Measurements from ENCODE around the gene TYW1B.
"Not testable (repeated sequence)": the region's sequence is repeated elsewhere in the genome, so short reads cannot be mapped to it uniquely, and the experiment has no call there.

TYW1B gene

DNA sequence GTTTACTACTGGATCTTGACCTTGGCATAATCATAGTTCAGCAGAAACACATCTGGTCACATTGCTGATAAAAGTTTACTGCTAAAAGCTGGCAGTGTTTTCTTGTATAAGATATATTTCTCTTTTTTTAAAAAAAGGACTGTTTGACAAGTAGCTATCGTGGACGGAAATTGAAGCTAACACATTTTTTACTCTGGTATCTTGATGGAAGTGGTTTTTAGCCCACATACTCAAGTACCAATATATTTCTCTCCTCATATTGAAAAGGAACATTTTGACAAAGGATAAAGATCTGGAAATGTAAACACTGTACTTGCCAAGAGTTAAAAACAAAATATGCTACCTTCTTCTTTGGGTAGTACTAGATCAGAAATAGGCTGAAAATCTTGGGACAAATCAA lies 137.8 kb downstream of the TYW1B start:
- not testable (repeated sequence) for DNase-seq

DNA sequence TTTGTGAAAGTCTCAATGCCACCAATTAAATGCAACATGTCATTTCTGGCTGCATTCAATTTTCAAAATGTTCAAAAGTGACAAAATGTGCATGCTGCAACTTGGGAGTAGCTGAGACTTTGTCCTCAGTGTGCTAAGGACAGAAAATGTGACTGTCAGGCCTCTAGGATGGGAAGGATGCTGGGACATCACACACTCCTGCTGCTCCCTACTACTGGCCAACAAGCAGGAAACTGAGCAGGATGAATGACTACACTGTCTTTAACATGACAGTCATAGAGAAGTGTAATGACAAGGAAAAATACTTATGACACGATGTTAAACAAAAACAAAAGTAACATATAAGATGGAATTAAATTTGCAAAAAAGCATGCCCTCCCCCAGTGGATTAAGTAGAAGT lies 138.7 kb downstream of the TYW1B start:
- DNase-seq = not testable (repeated sequence)

DNA sequence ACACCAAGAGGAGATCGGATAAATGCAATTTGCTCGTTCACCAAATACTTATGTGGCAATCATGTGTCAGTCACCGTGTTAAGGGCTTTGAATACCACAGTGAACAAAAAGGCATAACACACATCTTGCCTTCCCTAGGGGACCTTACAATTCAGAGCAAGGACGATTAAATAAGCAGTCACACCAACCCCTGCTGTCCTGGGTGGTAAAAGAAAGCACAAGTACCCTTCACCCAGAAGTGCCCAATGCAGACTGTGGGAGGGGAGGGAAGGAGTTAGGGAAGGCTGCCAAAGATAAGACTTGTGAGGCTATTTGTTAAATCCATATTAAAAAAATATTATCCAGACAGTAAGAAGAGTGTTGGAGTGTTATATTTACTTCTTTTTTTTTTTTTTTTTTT lies 146.8 kb downstream of the TYW1B start:
- DNase-seq = not testable (repeated sequence)

DNA sequence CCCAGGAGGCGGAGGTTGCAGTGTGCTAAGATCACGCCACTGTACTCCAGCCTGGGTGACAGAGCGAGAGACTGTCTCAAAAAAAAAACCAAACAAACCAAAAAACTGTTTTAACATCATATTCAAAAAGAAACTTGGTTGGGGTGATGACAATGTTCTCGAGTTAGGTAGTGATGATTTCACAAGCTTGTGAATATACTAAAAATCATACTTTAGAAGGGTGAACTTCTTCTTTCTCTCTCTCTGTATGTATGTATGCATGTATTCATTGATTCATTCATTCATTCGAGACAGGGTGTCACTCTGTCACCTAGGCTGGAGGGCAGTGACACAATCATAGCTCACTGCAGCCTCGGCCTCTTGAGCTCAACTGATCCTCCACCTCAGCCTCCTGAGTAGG lies 151.1 kb downstream of the TYW1B start:
- DNase-seq = peak; percentile 52

DNA sequence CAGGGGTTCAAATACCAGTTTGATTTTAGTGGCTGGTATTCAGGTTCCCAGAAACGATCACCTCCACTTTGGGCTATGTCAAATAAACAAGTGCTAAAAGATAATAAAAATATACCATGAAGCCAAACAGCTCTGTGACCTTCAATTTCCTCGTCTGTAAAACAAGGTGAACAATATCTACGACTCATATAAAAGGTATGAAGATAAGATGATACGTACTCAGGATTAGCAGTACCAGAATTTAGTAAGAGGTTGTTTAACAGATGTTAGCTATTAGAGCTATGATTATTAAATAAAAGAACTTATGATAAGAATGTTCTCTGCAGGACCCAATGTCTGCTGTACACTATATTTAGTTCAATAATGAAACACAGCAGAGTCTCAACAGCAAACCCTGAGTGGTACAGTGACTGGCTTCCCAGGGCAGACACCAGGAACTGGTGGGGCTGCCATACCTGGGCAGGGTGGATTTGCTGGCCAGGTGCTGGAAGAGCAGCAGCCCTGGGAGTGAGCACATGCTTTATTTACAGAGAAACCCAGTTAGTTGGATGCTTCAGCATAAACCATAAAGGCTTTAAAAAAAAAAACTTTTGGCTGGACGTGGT lies 151.8 kb downstream of the TYW1B start:
- DNase-seq = not testable (repeated sequence)

DNA sequence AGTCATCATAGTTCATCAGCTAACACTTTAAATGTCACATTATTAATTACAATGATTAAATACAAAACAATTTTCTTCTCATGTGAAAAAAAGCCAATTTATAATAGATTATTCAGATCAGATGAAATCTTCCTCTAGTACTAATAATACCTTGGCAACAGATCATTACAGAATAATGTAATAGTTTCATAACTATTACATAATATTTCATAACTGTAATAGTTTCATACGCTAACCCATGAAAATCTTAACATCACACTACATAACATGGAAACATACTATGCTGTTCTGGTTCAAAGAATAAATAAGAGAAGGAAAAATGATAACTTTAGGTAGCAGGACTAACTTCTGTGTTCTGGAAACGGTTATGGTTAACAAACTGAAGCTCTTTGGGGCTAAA lies 152.3 kb downstream of the TYW1B start:
- DNase-seq = not testable (repeated sequence)

DNA sequence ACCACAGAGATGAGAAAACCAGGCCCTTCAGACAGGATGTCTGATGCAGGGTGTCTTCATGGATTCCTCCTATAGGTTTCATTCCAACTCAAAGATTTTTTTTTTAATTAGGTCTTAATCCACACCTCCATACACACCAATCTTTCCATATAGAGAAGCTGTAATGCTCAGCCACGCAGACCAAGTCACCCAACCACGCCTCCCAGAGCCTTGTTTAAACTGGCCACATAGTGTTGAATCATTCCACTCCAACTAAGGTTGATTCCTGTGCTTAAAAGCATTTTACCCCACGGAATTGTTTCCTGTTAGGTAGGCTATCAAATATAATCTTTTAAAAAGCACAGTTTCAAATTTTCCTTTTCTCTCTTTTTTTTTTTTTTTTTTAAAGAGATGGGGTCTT lies 153.6 kb downstream of the TYW1B start:
- DNase-seq = no peak

DNA sequence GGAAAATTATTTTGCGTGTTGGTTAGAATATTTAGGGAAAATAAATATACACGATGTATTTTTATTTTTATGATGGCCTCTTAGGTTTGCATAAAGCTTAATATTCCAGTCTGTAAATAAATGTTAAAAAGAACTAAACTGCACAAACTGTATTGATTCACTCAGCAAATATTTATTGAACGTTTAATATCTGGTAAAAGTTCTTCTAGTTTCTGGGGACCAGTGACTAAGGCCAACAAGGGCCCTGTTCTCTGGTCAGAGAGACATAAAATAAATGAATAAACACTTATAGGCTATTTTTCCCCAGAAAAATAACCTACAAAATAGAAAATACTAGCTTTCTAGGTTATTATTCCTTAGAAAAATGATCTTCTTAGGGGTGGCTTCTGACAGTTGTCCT lies 157.2 kb downstream of the TYW1B start:
- DNase-seq = not testable (repeated sequence)

DNA sequence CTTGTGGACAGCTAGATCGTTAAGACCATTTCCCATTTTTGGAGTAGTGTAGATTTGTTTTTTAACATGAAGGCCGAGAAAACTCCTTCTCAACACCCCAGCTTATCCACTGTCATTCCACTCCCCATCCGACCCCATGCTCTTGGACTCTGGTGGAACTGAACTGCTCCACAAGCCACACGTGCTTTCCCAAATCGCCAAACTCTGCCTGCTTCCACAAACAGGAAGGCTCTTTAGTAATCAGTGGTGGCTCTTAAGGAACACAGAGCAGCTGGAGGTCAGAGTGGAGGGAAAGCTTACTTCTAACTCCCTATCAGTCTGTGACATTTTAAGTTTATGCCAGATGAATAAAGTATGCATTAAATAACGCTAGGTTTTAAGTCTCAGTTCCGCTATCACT lies 159.6 kb downstream of the TYW1B start:
- not testable (repeated sequence) for DNase-seq

DNA sequence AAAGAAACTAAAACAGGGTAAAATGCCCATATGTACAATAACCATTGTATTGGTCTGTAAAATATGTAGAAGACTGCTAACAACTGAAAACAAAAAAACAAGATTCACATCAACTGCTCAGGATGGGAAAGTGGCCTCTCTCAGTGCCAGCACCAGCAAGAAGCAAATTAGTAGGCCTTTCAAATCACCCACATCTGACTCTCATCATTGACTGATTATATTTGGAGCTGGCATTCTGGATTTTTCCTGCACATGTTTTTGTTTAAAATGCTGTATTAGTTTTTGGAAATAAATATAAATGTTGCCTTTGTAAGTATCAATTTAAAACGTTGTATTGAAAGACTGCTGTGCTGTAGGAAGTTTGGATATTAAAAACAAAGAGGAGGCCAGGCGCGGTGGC lies 161.0 kb downstream of the TYW1B start:
- DNase-seq = not testable (repeated sequence)

DNA sequence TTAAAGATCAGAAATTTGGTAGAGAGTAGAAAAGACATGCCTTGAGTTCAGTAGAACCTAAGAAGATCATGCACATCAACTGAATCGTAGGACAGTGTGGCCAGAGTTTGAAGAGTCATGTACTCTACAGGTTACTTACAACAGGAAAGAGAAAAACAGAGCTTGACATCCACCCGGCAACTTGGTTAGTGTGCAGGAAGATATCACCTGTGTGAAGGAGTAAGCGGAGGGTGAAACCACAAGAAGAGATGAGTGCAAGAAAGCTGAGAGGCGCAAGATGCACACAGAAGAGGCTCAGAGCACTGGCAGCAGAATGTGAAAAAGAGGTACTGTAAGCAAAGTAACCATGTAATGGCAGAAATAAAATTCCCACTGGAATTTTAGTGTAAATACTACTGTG lies 179.4 kb downstream of the TYW1B start:
- not testable (repeated sequence) for DNase-seq

DNA sequence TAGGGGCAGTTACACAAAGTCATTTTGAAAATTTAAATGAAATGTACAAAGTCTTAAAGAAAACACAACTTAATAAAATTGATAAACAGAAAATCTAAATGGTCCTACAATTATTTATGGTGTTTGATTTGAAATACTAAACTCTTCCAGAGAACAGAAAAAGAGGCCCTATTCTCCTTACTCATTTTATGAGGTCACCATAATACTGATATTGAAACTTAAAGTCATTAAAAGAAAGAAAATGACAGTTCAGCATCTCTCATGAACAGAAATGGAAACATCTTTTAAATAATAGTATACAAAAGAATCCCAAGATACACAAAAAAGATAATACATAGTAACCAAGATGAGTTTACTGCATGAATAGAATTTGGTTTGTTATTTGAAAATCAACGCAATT lies 184.3 kb downstream of the TYW1B start:
- DNase-seq = peak; percentile 5

DNA sequence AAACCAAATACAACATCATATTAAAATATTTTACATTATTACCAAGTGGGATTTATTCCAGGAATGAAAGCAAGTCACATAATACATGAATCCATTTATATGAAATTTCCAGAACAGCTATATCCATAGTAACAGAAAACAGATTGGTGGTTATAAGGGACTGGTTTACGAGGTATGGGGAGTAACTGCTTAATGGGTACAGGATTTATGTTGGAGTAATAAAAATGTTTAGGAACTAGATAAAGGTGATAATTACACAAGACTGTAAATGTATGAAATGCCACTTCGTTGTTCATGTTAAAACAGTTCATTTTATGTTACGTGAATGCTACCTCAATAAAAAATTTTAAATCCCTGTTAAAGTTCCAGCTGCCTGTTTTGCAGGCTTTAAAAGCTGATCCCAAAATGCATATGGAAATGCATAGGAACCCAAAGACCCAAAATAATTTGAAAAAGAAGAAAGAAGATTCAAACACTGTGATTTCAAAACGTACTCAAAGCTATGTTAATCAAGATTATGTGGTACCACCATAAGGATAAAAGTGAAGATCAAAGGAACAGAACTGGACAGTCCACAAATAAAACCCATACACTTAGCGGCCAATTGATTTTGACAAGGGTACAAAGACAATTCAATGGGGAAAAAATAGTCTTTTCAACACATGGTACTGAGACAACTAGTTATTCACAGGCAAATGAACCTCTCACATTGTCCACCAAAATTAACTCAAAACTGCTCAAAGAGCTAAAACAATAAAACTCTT lies 186.3 kb downstream of the TYW1B start:
- DNase-seq = not testable (repeated sequence)

DNA sequence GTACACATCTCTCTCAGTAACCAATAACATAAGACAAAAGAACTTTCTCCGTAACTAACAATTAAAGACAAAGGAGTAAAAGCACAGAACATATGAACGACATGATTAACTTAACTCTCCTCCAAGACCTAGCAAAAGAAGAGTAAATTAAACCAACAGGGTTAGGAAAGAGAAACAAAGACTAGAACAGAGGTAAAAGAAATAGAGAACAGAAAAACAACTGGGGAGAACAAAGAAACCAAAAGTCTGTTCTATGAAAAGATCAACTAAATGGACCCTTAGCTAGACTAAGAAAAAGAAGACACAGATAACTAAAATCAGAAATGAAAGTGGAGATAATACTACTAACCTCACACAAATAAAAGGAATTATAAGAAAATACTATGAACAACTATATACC lies 187.3 kb downstream of the TYW1B start:
- DNase-seq = not testable (repeated sequence)

DNA sequence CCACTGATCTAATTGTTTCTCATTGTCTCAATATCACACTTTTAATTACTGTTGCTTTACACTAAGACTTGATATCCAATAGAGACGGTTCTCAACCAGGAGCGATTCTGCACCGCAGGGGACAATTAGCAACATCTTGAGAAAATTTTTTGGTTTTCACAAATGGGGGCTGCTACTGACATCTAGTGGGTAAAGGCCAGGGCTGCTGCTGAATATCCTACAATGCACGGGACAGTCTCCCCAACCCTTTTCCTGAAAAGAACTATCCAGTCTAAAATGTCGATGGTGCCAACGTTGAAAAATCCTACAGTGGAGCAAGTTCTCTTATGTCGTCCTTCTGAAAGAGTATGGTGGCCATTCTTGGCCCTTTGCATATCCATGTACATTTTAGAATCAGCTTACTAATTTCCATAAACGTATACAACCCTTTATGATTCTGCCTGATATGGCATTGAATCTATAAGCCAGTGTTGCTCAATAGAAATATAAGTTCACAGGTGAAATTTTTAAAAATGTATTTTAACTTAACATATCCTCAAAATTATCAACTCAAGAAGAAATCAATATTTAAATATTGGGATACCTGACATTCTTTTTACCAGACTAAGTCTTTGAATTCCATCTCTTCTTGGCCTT lies 192.6 kb downstream of the TYW1B start:
- DNase-seq = not testable (repeated sequence)

DNA sequence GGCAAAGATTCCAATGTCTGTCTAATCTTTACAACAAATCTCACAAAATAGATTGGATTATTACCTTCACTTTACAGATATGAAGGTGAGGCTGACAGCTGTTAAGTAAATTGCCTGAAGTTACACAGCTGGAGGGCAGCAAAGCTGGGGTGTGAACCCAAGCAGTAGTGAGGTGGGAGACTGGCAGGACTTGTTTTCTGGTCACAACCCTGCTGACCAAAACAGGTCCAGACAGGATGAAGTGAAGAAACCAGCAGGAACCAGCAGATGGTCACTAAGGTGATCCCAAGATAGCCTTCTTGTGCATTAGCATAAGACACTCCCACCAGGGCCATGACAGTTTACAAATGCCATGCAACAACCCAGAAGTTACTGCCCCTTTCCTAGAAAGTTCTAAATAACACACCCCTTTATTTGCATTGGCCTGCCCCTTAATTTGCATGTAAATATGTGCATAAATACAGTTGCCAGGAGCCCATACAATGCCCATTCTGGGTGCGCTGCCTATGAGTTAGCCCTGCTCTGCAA lies 195.2 kb downstream of the TYW1B start:
- not testable (repeated sequence) for DNase-seq

DNA sequence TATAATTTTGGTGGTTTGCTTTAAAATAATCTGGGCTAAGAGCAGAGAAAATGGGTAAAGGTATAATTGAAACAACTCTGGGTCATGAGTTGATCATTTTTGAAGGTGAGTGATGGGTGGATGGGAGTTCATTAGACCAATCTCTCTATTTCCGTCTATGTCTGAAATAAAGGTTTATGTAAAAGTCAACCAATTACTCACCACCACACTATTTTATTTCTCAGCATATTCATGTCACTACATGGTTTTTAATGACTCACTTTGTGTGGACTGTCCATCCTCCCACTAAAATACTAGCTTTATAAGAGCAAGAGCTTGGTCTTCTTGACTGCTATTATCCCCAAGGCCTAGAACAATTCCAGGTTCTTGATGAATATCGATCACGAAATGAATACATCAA lies 199.6 kb downstream of the TYW1B start:
- DNase-seq = not testable (repeated sequence)

DNA sequence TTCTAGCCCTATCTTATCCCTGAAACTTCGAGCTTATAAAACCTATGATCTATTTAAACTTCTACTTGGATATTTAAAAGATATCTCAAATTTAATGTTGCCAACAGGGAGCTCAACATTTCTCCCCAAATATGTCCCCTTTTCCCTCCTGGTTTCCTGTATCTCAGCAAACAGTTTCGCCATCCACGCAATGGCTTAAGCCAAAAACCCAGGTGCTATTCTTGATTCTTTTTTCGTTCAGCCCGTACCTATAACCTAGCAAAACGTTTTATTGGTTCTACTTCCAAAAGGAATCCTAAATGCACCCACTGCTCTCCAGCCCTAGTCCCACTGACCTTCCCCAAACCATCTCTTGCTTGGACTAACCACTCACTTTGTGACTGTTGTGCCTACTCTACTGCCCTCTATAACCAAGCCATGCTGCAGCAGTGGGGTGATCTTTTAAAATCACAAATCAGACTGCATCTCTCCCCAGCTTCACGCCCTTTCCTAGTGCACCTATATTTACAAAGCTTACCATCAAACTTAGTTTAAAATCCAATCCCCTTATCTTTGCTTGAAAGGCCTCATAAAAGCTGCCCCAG lies 201.5 kb downstream of the TYW1B start:
- DNase-seq = not testable (repeated sequence)

DNA sequence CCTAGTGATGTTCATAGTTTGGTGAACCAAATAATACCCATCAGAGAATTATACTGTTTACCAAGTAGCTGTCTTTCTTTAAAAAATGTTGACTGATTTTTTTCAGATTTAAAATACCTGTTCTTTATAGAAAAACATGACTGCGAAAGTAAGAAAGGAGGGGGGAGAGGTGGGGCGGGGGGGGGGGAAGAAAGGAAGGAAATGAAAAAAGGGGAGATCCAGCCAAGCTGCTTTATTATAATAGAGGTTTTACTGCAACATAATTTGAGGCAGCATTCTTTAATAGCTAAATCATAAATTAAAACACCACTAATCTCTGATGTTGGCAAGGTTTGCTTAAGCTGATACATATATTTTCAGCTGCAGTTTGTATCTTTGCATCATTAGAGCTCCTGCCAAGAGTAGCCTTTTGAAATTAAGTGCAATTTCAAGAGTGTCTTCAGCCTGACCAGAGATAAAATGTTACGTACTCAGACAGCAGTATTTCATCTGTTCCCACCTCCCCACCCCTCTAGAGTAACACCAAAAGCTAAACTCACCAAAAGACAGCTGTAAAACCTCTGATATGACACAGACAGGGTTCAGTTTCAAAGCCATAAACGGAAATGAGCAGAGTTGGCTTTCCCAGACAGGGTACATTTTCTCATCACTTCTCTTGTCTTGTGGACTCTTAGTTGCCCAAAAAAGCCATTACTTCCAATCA lies 202.1 kb downstream of the TYW1B start:
- not testable (repeated sequence) for DNase-seq

DNA sequence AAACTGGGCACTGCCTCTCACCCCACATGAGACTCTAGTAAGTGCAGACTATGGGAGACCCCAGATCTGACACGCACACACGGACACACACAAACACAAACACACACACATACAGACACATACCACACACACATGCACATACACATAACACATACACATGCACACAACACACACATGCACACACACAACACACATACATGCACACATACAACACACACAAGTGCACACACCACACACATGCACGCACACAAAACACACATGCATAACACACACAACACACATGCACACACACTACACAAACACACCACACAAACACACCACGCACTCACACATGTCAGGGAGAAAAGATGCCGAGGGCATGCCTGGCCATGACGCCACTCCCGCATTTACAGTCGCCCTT lies 205.5 kb downstream of the TYW1B start:
- DNase-seq = no peak

DNA sequence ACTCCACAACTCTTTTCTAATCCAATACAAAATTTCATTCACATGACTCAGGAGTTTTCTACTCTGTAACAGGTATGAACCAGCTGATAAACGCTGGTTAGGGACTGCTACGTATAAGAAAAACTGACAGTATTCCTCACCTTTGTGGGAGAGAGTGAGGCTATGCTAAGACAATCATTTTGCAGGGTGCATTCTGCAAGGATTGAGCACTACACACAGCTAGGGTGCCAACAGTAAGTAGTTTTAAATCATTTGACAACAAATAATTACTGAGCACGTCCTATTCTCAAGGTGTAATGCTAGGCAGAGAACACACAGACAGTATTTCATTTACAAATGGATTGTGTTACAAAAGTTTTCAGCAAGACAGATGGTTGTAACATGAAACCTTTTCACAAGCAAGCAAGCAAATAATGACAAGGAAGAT lies 206.2 kb downstream of the TYW1B start:
- DNase-seq = not testable (repeated sequence)

DNA sequence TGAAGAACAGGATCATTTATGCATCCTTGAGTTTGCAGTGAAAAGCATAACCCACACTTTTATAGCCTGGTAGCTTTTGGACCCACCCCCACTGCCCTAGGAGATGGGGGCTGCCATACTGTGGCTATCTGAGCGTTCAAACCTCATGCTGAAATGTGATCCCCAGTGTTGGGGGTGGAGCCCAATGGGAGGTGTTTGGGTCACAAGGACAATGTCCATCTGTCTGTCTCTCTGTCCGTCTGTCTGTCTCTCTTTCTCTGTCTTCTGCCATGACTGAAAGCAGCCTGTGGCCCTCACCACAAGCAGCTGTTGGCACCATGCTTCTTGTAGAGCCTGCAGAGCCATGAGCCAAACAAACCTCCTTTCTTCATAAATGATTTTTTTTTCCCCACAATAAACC lies 207.1 kb downstream of the TYW1B start:
- not testable (repeated sequence) for DNase-seq
